ENCODE measurements around the gene PSTK. TPM values are rescaled to one million over a fixed set of nuclear protein-coding genes. Genes with fewer than 3 reads are reported as not detected.

PSTK gene
- total and polyA plus RNA-seq, 9 of the 15 experiments (the other 6 are each of a cell fraction or from before 2014, with no cell fraction given), result 13.2 to 49.7 (median 18.9) TPM

- H3K27me3 ChIP-seq (ENCODE audit: control insufficient read depth in 2 of 2, insufficient read depth in 2 of 2, low read length in 2 of 2), result no peaks in the 10 kb centered on the region
- in situ Hi-C loops (cut with MboI), result no loop called here
- H3K36me3 ChIP-seq (ENCODE audit: control insufficient read depth, insufficient read depth, low read length), result peaks cover 18% of the 10 kb centered on the region; the same call in 2 of the 3 replicates
- DNase-seq (ENCODE audit: extremely low read depth in 1 of 4, low spot score in 3 of 4) (peak; percentile 11 to 41 (median 22)), ATAC-seq (peak; percentile 69), FAIRE-seq (peak; percentile 71)
- intact Hi-C loops (cut with micrococcal nuclease), result no loop called here
- CTCF ChIA-PET (ENCODE audit: low intra/inter-chr PET ratio), result no interaction called here
- H3K4me3 ChIP-seq, result peak overlapping the region; percentile 34
- peaks cover 7 to 8% of the 10 kb centered on the region in 2 experiments; a peak in 4 of 5 replicates for H3K4me1 ChIP-seq (replicated peaks in 1 of 2; ENCODE audit: control insufficient read depth in 2 of 2, insufficient read depth in 2 of 2, low read length in 2 of 2)
- H4K20me1 ChIP-seq (replicated peaks; ENCODE audit: control insufficient read depth, insufficient read depth, low read length), result no peaks in the 10 kb centered on the region
- H3K9me1 ChIP-seq (ENCODE audit: control insufficient read depth, insufficient read depth, low read length), result no peaks in the 10 kb centered on the region
- peaks cover 9% of the 10 kb centered on the region; the same call in 2 of the 3 replicates for H3K79me2 ChIP-seq (ENCODE audit: control insufficient read depth, insufficient read depth, low read length)
- BruUV-seq (replicated peaks), result TSS peak; percentile 75
- H3K9ac ChIP-seq (ENCODE audit: insufficient read depth in 1 of 2, low read depth in 2 of 2, low read length in 2 of 2), result peak overlapping the region in 1 of 2 experiments; percentile 50; a peak in 2 of 4 replicates
- POLR2A ChIA-PET, result interaction anchor here (0.7 to 1.9 kb wide), 4 partner anchors 9 to 105 kb away, joined by 3 to 8 read pairs (median 4); partner anchors contain the start of gene C10orf88
- H2AFZ ChIP-seq (ENCODE audit: low read depth, low read length), result peak overlapping the region; percentile 76
- TF ChIP-seq RAD21 (CRISPR knock-in tag; conservative IDR thresholded peaks at IDR 0.05 in 1 of 2, IDR thresholded peaks at IDR 0.05 in 1 of 2), result peak in 1 of 2 experiments; percentile 33; a peak in 2 of 4 replicates
- no peak for TF ChIP-seq ZNF589 (CRISPR knock-in tag; IDR thresholded peaks at IDR 0.05; ENCODE audit: low read depth)
- peak; percentile 13 to 42 (median 41); a peak in 4 of 6 replicates for TF ChIP-seq CTCF (IDR thresholded peaks at IDR 0.05 in 2 of 3, conservative IDR thresholded peaks at IDR 0.05 in 1 of 3; ENCODE audit: insufficient read depth in 2 of 3, low read depth in 1 of 3, low read length in 3 of 3)
- peak overlapping the region; percentile 85 for H3K4me2 ChIP-seq (ENCODE audit: insufficient read depth, low read length)
- peak overlapping the region; percentile 61 for H3K27ac ChIP-seq (ENCODE audit: extremely low read depth, low read depth, low read length)
- no peaks in the 10 kb centered on the region for H3K9me3 ChIP-seq (replicated peaks; ENCODE audit: control insufficient read depth, insufficient read depth, low read depth, low read length)
- whole genome bisulfite sequencing (ENCODE audit: insufficient coverage, low coverage, missing lambda C conversion rate), result 3% methylated on average over 4 of the region's 4 CpGs
Measured at GRCh38 chr10:122981066-122981464, 864 bp downstream of the PSTK start.

All from K562 (cell line).